SW 1271 (cell line): Measurements from ENCODE around the gene GFOD1.
"Not testable (repeated sequence)": the region's sequence is repeated elsewhere in the genome, so short reads cannot be mapped to it uniquely, and the experiment has no call there.

Experiments used
- DNase-seq, 2 experiments: peaks; one replicate each; lab custom pipeline; 2025; lab: John Stamatoyannopoulos, UW

Gene GFOD1

DNA sequence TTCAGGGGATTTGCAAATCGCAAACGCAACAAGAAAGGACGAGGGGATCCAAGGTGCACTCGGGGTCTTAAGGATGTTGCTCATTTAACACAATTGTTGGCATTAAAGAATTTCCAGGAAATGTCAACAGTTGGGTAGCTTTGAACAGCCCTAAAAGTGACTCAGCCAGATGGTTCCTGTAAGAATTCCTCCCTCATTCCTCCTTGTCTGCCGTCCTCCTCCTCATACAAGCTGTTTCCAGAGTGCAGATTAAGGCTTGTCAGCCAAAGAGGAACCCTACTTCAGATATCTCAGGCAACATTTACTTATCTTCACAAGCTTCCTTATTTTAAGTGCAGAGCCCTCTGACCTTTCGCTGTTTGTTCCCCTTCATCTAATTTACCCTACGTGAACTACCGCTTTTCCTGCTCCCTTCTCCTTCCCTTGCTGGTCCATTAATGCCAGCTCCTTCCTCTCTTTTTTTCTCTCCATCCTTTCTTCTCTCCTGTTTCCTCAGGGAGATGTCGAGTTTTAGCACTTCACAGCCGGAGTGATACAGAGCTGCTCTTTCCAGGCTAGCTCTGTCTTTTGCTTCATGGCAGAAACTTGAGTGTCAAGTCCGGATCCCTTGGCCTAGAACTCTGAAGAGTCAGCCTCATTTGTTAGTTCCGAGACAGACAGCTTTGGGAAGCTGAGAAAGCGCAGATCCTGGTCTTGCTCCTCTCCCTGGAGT, 132.9 kb downstream of the GFOD1 start:
- DNase-seq = peak in 1 of 2 experiments; percentile 33

DNA sequence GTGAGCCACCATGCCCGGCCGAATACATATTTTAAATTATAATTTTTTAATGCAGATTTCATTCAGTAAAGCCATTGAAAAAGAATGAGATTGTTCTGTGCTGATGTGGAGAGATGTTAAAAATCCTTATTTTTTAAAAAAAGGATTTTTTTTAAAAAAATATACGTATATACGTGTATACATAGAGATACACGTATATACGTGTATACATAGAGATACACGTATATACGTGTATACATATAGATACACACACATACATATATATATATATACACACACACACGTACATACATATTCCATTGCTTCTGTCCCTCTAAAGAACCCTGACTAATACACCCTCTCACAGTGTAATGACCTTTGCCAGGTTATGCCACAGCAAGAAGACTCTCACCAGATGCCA, 135.2 kb downstream of the GFOD1 start:
- DNase-seq = no peak

DNA sequence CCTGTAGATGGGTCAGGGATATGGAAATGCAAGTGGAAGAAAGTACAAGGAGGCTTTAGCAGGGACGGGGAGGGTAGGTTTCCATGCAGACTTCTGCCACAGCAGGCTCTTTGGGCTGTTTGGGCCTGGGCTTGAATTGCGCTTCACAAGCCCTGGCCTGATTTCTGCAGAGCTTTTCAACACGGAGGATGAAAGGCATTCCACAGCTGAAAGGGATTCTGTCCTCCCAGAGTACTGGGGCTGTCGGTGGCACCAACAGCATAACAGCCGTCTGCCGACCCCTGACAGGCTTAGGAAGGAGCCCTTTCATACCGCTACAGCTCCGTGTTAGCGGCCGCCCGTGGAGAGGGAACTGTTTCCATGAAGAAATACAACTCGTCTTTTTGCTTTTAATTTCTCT, 136.1 kb downstream of the GFOD1 start:
- no peak for DNase-seq

DNA sequence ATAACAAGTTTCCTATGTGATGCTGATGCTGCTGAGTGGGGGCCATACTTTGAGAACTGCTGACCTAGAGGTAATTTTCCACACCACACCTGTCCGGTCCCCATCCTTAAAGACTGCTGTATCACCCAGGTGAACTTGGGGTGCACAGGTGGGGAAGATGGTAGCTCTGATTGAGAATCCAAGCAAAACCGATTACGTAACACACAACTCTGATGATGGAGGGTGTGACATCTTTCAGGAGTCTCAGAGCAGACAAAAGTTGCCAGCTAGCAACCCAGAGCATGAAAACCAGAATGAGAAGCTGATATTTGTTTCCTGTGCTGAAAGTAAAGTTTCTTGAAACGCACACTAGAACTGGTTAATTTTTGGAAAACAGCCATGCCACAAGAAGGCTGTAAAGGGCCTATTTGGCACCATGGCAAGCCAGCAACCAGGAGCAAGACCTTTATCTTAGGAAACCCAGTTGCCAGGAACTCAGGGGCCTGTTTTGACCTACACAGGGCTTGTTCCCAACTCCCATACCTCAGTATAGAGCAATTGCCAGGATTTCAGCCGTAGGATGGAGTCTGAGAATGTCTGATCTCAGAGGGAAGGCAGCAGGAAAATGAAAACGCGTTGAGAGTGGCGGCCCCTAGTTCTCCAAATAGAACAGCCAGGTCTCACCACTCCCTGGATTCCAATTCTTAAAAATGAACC, 137.4 kb downstream of the GFOD1 start:
- DNase-seq = no peak

DNA sequence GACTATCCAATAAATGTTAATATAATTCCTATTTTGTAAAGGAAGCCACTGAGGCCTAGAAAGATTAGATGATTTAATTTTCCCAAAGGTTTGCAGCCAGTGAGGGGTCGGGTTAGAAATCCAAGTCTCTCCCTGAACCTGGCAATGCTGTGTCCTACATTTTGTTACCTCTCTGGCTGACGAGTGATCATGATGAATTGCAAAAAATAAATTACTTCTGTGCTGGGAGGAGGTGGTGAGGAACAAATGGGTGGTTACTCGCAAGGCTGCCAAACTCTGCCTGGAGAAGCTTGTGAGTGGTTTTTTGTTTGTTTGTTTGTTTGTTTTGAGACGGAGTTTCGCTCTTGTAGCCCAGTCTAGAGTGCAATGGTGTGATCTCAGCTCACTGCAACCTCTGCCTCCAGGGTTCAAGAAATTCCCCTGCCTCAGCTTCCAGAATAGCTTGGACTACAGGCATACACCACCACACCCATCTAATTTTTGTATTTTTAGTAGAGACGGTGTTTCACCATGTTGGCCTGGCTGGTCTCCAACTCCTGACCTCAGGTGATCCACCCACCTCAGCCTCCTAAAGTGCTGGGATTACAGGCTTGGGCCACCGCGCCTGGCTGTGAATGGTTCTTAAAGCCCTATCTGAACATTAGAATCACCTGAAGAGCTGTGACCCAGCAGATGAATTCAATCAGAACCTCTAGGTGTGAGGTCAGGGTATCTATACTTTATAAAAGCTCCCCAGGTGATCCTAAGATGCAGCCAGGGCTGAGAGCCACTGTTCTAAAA, 138.9 kb downstream of the GFOD1 start:
- no peak for DNase-seq

DNA sequence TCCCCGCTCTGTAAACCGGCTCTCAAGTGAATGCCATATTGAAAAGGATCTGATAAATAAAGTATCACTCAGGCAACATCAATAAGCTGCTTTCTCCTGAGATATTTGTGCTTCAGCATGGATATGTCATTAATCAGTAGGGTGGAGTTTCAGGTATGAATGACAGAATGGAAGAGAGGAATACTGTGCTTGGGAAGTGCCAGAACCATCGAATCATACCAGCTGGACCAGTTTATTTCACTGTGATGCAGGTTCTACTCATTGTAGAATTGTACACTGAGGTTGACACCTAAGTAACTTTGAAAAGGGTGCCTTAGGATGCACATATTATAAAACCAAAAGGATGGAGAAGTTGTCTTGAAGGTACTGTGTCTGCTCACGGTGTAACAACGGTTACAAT, 141.2 kb downstream of the GFOD1 start:
- DNase-seq = no peak

DNA sequence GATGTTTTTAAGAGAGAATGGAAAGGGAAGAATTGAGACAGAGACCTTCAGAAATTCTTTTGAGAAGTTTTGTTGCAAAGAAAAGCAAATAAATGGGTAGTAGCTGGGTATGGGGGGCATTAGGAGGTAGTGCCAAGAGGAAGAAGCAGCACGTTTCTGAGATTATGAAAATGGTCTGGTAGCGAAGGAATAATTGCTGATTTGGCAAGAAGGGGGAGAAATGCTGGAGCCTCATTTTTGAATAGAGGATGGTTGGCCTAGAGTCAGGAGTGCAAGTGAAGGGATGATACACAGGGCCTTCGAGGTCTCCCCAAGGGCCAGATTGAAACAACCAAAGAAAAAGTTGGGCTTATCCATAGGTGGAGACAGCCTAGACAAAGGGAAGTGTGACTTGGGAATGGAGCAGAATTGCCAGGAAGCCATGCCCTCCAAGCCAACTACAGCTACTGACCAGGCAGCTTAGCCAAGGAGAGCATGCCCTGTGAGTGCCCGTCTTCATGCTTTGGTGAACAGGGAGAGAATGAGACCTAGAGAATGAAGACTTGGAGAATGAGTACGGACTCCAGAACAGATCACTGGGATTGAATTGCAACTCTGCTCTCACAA, 144.9 kb downstream of the GFOD1 start:
- no peak for DNase-seq

DNA sequence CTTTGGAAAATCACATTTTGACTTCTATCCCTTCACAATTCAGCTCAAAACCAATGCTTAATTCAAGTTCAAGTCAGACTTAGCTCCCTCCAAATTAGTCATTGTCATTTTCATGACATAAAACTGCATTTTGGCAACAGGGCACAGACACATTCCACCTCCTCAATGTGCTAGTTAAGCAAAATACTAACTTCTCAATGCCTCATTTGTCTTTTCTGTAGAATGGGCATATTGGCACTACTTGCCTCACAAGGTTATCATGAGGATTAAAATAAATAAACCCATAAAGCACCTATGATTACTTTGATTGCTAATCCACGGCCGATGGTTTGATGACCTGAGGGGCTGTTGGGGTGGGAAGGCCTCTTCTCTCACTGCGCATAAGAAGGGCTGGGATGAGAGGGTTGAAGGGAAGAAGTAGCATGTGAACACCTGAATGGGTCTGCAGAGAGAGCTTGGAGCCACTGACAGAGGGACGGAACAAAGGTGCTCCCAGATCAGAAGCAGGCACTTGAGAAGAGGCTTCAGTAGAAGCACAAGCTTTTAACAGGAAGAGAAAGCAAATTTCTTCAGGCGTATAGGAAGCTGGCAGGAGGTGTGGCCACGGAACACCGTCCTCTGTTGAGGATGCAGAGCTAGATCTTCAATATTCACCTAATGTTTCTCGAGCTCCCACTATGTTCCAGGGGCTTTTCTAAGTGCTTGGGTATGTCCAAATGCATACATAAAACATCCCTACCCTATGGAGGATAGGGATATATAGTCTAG, 147.4 kb downstream of the GFOD1 start:
- DNase-seq = no peak

DNA sequence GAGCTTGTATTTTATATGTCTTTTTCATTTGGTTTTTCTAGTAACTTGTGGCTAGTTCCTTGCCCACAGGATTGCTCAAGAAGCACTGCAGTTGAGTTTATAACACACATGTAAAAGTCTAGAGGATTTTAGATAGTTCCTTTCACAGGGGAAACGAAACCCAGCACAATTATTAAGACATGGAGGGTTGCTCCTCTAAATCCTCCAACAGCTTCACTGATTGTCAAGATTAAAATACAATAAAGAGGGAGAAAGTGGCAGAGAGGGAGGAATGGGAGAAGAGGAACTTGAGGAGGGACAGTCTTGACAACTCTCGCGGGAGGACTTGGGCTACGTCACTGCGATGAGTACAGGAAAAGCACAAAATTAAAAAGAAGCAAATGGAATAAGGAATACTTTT, 149.4 kb downstream of the GFOD1 start:
- DNase-seq = no peak

DNA sequence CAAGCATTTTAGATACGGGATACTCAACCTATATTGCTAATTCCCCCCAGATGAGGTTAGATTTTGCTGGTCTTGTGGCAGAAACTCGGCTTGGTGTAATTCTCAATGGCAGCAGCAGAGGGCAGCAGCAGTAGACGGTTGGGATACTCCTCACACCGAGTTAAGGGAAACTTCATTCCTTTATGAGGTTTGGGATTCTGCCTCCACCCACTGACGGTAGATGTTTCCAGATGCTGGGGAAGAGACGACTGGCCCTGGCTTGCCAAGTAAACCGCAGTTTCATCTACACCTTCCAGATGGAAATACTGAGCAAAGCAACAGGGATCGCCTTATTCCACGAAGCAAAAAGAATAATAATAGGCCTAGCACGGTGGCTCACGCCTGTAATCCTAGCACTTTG, 150.8 kb downstream of the GFOD1 start:
- DNase-seq = peak; percentile 11 to 80

DNA sequence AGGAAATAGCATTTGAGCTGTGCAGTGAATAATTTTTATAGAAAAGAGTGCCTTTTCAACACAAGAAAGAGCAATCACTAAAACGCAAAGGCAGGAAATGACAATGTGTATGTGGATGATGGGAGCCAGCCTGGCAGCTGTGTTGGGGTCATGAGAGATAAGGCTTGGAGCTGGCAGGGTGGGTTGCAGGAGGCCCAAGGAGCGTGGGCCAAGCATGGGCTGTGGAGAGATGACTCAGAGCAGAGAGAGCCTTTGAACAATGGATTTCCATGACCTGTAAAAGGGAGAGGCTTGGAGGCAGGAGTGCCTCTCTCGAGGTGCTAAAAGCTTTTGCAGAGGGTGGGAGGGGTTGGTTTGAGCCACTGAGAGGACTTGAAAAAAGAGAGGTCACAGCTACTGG, 152.4 kb downstream of the GFOD1 start:
- no peak for DNase-seq

DNA sequence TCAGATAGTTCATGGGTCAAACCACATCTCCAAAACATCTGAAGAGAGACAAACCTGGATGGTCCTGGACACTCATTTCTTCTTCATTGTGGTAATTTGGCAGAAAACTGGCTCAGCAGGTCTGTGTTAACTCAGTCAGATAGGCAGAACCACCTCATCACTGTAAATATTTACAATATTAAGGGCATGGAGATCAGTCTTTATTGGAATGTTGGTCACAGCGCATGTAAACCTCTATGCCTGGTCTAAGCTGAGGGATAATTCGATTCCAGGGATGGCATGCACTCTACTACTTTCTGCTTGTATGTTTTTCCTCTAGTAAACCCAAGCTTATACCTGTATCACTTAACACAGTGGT, 155.1 kb downstream of the GFOD1 start:
- no peak for DNase-seq

DNA sequence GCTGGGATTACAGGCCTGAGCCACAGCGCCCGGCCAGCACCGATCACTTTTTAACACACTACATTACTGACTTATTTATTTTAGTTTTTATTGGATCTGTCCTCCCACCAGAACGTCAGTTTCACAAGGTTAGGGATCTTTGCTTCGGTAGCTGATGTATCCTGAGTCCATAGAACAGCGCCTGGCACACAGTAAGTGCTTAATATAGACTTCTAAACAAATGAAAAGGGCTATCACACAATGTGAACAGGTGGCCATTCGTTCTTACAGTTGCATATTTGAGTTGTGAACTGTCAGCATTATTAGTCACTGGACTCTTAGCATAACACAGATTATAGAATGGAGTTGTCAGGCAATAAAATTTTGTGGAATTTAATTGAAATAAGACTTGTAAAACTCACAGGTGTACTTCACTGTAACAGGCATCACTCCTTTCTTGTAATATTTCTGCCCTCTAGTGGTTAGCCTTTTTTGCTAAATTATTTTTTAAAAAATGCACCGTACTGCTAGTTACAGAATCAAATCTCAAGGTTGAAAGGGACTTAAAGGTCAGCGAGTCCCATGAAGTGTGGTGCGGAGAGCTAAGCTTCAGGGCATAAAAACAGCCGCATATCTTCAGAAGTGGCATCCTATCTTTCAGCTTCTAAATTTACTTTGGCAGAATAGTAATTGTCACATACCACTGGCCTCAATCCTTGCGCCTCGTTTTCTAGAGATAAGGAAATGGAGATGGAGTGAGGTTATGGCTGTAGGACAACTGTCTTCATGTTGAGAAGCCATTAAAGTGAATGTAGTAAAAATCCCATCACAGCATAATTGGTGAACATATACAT, 155.7 kb downstream of the GFOD1 start:
- DNase-seq = peak; percentile 10 to 62

DNA sequence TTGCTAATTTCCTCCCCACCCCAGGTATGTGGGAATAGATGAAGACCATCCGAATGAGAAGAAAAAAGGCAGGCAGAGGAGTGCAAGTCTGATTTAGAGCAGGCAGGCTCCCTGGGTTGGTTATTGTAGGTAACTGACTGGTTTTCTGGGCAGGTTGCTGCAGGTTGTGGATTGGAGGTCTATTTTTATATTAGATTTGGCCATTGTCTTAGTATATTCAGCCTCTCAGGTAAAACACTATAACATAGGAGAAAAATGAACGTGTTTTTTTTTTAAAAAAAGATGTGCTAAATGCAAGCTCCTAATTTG, 158.6 kb downstream of the GFOD1 start:
- DNase-seq = no peak

DNA sequence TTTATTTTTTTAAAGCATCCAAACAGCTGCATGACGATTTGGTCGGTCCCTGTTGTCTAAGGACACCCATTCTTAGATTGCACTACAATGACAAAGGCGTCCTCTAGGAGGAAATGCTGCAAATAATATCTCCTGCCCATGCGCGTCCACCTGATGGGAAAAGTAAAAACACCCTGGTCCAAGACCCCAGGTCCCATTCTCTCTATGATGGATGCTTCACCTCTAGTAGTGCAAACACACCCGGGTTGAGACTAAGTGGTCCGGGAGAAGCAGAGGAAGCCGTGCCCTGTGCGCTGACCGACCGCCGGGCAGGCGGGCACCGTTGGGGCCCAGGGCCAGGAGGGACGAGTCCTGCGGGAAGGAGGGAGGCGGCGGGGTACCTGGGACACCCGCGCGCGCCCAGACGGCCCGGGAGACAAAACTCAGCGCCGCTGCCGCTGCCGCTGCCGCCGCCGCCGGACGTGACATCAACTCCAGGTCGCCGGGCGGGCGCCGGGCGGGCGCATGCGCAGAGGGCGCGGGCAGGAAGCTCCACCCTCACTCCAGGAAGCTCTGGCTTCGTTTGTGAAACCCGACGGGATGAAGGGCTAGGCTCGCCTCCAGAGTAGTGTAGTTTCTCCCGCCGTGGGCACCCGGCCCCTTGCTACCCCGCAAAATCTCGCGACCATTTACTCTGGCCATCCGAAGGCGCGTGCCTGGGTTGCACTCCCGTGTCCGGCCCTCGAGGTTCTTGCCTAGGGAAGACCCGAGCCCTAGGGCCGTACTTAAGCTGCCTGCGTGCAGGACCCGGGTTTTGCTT, 159.1 kb downstream of the GFOD1 start, which contains the start of gene TBC1D7:
TBC1D7 (minus strand) TSS at position 462 of the 799 bp plus-strand sequence. CDS start 1,639 bp downstream, outside the sequence.
- DNase-seq = peak; percentile 82 to 91

DNA sequence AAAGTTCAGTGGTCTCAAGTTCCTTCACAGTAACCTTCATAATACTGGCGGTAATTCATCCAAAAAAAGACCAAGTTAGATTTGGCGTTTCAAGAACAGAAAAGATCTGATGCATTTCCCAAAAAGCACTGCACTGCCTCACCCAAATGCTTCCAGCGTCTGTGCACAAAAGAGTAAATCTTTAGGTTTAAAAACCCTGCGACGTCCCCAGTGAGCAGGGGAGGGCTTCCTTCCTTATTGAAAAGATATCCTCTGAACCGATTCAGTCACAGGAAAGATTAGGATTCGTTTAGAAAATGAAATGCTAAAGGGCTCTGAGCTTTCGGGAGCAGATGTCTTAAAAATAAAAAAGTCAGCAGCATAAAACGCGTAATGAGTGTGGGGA, 159.7 kb downstream of the GFOD1 start:
- DNase-seq = no peak

DNA sequence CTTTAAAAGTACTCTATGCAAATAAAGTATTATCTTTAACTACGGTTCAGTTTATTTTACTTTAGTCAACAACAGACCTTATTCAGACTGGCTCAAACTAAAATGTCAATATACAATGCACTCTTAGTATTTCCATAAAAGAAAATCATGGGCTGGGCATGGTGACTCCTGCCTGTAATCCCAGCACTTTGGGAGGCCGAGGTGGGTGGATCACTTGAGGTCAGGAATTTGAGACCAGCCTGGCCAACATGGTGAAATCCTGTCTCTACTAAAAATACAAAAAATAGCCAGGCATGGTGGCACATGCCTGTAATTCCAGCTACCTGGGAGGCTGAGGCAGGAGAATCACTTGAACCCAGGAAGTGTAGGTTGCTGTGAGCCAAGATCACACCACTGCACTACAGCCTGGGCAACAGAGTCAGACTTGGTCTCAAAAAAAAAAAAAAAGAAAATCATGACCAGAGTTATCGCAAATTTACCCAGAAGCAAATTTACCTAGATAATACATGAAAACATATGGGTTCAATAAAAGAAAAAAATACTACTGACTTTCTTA, 161.3 kb downstream of the GFOD1 start:
- DNase-seq = not testable (repeated sequence)

DNA sequence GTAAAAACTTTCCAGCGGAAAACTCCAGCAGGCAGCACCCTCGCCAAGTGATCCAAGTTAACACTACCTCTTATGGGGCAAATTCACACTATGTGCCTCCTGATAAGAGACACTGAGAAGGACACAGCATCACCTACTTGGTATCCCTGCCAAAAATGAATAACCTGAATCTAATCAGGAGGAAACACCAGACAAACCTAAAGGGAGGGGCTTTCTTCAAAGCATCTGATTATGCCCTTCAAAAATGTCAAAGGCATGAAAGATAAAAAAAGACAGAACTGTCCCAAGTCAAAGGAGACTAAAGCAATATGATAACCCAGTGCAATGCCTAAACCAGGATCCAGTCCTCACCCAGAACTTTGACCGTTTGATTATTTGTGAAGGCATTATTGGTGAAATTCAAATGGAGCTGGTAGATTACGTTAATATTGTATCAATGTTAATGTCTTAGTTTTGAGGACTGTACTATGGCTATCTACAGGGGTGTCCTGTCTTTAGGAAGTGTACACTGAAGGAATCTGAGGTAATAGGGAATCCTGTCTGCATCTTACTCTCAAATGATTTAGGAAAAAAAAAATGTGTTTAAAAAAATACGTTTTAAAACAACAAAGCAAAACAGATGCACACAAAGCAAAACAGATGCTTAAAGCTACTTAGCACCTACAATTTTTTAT, 167.4 kb downstream of the GFOD1 start:
- DNase-seq = no peak

DNA sequence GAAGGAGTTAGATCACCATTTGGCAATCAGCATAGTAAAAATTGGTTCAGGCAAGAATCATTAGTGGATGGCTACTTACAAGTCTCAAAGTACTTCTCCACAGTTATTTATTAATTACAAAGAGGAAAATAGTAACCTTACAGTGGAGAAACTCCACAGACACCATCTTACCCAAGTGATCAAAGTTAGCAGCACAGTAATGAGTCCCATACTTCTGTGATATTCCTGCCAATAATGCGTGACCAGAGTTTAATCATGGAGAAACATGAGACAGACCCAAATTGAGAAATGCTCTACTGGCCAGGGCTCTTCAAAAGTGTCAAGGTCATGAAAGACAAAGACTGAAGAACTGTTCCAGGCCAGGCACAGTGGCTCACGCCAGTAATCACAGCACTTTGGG, 168.6 kb downstream of the GFOD1 start:
- DNase-seq = no peak
